Activated T-helper 1 cell treated with Interleukin-2 at 50 U/mL for 16 hours (primary cell): ENCODE data around the gene LSS.
"Not testable (repeated sequence)": the region's sequence is repeated elsewhere in the genome, so short reads cannot be mapped to it uniquely, and the experiment has no call there.

ENCODE experiments used
- DNase-seq: peaks from one replicate; pipeline ENCODE4 v3.0.0-alpha.2; 2020; ENCODE audit warnings: low read depth

LSS gene

GRCh38 chr21:46245213-46245915, 16.8 kb upstream of the LSS start:
- DNase-seq, result no peak

GRCh38 chr21:46244602-46245001, 16.0 kb upstream of the LSS start:
- no peak for DNase-seq

GRCh38 chr21:46243960-46244361, 15.4 kb upstream of the LSS start:
- DNase-seq, result no peak

GRCh38 chr21:46243325-46243724, 14.8 kb upstream of the LSS start:
- DNase-seq, result no peak

- DNase-seq, result not testable (repeated sequence)
Observed at GRCh38 chr21:46241577-46241976, 13.0 kb upstream of the LSS start.

GRCh38 chr21:46239817-46240325, 11.3 kb upstream of the LSS start:
- DNase-seq, result no peak

- DNase-seq, result no peak
Observed at GRCh38 chr21:46237474-46237873, 8.9 kb upstream of the LSS start.

- no peak for DNase-seq
Observed at GRCh38 chr21:46234436-46234950, 5.9 kb upstream of the LSS start.

- DNase-seq, result no peak
Observed at GRCh38 chr21:46229923-46230260, 1.3 kb upstream of the LSS start.

GRCh38 chr21:46229133-46229922, 754 bp upstream of the LSS start:
- no peak for DNase-seq

- no peak for DNase-seq
Observed at GRCh38 chr21:46227811-46228344, 696 bp downstream of the LSS start.

- DNase-seq, result no peak
Observed at GRCh38 chr21:46226920-46227599, 1.5 kb downstream of the LSS start.

GRCh38 chr21:46226146-46226545, 2.4 kb downstream of the LSS start:
- DNase-seq, result no peak

- not testable (repeated sequence) for DNase-seq
Observed at GRCh38 chr21:46223661-46224060, 4.9 kb downstream of the LSS start.

GRCh38 chr21:46223217-46223616, 5.4 kb downstream of the LSS start:
- DNase-seq, result no peak

- DNase-seq, result no peak
Observed at GRCh38 chr21:46222436-46223116, 6.0 kb downstream of the LSS start.

GRCh38 chr21:46221664-46222435, 6.7 kb downstream of the LSS start:
- no peak for DNase-seq

GRCh38 chr21:46220847-46221246, 7.7 kb downstream of the LSS start:
- DNase-seq, result no peak

- no peak for DNase-seq
Observed at GRCh38 chr21:46220275-46220810, 8.2 kb downstream of the LSS start.

- DNase-seq, result no peak
Observed at GRCh38 chr21:46219591-46220239, 8.9 kb downstream of the LSS start.
